ENCODE measurements around the gene PPIL4. TPM values are rescaled to one million over a fixed set of nuclear protein-coding genes. Genes with fewer than 3 reads are reported as not detected.

The PPIL4 gene
- total RNA-seq, 2 experiments from 2014 or later = 51.8 to 53.5 TPM

DNA sequence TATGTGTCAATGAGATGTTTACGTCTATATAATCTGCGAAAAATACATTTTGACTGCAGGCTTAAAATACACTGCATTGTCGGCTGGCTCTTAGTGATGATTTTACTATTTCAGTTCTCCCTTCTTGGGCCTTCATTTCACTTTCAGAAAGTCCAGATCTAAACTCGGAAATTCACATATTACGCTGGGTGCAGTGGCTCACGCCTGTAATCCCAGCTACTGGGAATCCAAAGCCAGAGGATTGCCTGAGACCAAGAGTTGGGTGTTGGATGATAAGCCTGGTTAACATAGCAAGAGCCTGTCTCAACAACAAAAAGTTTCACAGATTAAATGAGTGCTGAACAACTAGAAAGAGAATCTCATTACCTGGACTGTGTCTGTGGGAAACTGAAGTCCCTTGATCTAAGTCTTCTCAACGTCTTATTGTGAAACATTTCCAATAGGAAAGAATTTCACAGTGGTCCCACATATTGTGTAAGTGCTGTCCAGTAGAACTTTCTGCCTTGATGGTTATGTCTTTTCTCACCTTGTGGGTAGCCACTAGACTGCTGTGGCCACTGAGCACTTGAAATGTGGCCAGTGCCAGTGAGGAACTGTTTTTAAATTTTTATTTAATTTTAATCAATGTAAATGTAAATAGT lies 22.2 kb upstream of the PPIL4 start:
- intact Hi-C loops (cut with DNase I, micrococcal nuclease) = loop anchor here (5.0 to 10.0 kb wide), 6 partner anchors 79 to 437 kb away; partner anchors contain the start of genes KATNA1 (in 2 of the 2), LATS1 (in 1 of the 2), LRP11 (in 1 of the 2) and NUP43 (in 1 of the 2)
- H3K4me3 ChIP-seq (ENCODE audit: low read length) = no peak overlapping the region
- H3K36me3 ChIP-seq (ENCODE audit: insufficient read depth, low read length) = peaks cover 5% of the 10 kb centered on the region
- Mint-ChIP-seq H3K4me1 (ENCODE audit: low read depth) (peaks cover 33% of the 10 kb centered on the region), H3K4me3 (peak overlapping the region; percentile 95), H3K27me3 (no peaks in the 10 kb centered on the region), H3K9me3 (no peaks in the 10 kb centered on the region), H3K36me3 (ENCODE audit: low read depth) (peaks cover 16% of the 10 kb centered on the region), H3K27ac (no peak overlapping the region)
- H3K27me3 ChIP-seq (ENCODE audit: control insufficient read depth in 1 of 2, insufficient read depth in 2 of 2, low read length in 2 of 2) = no peaks in the 10 kb centered on the region
- DNase-seq (no peak), ATAC-seq (ENCODE audit: poor library complexity) (no peak)
- POLR2A ChIA-PET = no interaction called here
- no peak overlapping the region for H3K27ac ChIP-seq (ENCODE audit: low read depth in 1 of 2, low read length in 2 of 2)
- H3K9me3 ChIP-seq (ENCODE audit: control insufficient read depth in 1 of 2, insufficient read depth in 1 of 2, low read length in 2 of 2) = no peaks in the 10 kb centered on the region
- TF ChIP-seq, protein P1, sequence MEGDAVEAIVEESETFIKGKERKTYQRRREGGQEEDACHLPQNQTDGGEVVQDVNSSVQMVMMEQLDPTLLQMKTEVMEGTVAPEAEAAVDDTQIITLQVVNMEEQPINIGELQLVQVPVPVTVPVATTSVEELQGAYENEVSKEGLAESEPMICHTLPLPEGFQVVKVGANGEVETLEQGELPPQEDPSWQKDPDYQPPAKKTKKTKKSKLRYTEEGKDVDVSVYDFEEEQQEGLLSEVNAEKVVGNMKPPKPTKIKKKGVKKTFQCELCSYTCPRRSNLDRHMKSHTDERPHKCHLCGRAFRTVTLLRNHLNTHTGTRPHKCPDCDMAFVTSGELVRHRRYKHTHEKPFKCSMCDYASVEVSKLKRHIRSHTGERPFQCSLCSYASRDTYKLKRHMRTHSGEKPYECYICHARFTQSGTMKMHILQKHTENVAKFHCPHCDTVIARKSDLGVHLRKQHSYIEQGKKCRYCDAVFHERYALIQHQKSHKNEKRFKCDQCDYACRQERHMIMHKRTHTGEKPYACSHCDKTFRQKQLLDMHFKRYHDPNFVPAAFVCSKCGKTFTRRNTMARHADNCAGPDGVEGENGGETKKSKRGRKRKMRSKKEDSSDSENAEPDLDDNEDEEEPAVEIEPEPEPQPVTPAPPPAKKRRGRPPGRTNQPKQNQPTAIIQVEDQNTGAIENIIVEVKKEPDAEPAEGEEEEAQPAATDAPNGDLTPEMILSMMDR (IDR thresholded peaks at IDR 0.05) = no peak
- CTCF ChIA-PET = interaction anchor here (7.6 kb wide), 1 partner anchor 22 kb away, joined by 65 read pairs; the partner anchor contains the start of gene PPIL4
- H3K4me1 ChIP-seq (ENCODE audit: insufficient read depth, low read length) = peaks cover 22% of the 10 kb centered on the region

DNA sequence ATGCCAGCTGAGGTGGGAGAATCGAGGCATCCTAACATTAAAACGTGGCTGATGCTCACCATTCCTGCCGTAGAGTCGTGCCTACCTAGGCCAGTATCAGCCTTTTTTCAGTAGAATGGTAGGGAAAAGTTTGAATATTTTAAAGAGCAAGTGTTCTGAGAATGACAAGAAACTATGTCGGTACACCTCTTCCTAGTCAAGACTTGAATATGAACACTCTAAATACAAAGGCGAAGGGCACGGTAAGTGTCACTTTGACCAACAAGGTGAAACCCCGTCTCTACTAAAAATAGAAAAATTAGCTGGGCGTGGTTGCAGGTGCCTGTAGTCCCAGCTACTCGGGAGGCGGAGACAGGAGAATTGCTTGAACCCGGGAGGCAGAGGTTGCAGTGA lies 21.3 kb upstream of the PPIL4 start:
- H3K9me3 ChIP-seq (ENCODE audit: control insufficient read depth in 1 of 2, insufficient read depth in 1 of 2, low read length in 2 of 2) = no peaks in the 10 kb centered on the region
- H3K36me3 Mint-ChIP-seq (ENCODE audit: low read depth) = peaks cover 16% of the 10 kb centered on the region
- TF ChIP-seq, protein P1 (IDR thresholded peaks at IDR 0.05) = no peak
- no peak for ATAC-seq (ENCODE audit: poor library complexity)
- peak overlapping the region; percentile 92 for H3K4me3 ChIP-seq (ENCODE audit: low read length)
- intact Hi-C loops (cut with DNase I, micrococcal nuclease) = loop anchor here (5.0 to 10.0 kb wide), 6 partner anchors 80 to 438 kb away; partner anchors contain the start of genes KATNA1 (in 2 of the 2), LATS1 (in 1 of the 2), LRP11 (in 1 of the 2) and NUP43 (in 1 of the 2)
- no peak overlapping the region for H3K27ac ChIP-seq (ENCODE audit: low read depth in 1 of 2, low read length in 2 of 2)
- H3K4me1 Mint-ChIP-seq (ENCODE audit: low read depth) = peaks cover 33% of the 10 kb centered on the region
- no peaks in the 10 kb centered on the region for H3K27me3 Mint-ChIP-seq
- H3K9me3 Mint-ChIP-seq = no peaks in the 10 kb centered on the region
- DNase-seq = peak in 1 of 14 experiments; percentile 11
- ChIA-PET POLR2A (interaction anchor here (3.6 kb wide), 1 partner anchor 22 kb away, joined by 42 read pairs; the partner anchor contains the start of gene PPIL4), CTCF (interaction anchor here (7.6 kb wide), 1 partner anchor 21 kb away, joined by 65 read pairs; the partner anchor contains the start of gene PPIL4)
- H3K4me3 Mint-ChIP-seq = peak overlapping the region; percentile 95
- H3K27ac Mint-ChIP-seq = peak overlapping the region; percentile 94
- peaks cover 22% of the 10 kb centered on the region for H3K4me1 ChIP-seq (ENCODE audit: insufficient read depth, low read length)
- no peaks in the 10 kb centered on the region for H3K27me3 ChIP-seq (ENCODE audit: control insufficient read depth in 1 of 2, insufficient read depth in 2 of 2, low read length in 2 of 2)
- no peaks in the 10 kb centered on the region for H3K36me3 ChIP-seq (ENCODE audit: insufficient read depth, low read length)

DNA sequence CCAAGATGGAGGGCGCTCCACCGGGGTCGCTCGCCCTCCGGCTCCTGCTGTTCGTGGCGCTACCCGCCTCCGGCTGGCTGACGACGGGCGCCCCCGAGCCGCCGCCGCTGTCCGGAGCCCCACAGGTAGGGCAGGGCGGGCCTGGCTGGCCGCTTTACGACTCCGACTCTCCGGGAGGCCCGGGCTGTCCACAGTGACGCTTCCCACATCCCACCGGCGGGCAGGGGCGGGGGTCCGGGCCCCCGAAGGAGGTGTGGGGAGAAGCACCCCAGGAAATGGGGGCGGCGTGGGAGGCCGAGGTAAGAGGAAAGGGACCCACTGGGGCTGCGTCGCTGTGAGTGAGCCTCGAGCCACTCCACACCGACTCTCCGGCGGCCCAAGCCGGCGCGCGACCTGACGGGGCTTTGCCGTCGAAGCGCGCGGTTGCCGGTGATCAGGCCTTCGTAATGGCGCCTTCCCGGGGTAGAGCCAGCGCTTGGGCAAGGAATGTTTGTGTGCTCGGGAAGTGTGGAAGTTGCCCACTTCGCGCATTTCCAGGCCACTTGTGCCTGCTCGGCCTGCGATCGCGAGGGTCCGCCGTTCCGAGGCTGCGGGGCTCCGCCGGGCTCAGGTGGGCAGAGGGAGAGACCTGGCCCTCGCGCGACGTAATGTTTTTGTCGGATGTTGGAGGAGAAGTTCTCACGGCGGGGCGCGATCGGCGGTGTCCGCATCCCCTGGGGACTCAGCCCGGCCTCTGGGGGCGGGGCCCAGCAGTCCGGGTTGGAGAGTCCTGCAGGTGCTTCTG lies 20.8 kb upstream of the PPIL4 start:
- Mint-ChIP-seq H3K27me3 (no peaks in the 10 kb centered on the region), H3K36me3 (ENCODE audit: low read depth) (peaks cover 16% of the 10 kb centered on the region), H3K9me3 (no peaks in the 10 kb centered on the region), H3K4me1 (ENCODE audit: low read depth) (peaks cover 33% of the 10 kb centered on the region), H3K4me3 (peak overlapping the region; percentile 95), H3K27ac (peak overlapping the region; percentile 94)
- peak; percentile 7 for ATAC-seq (ENCODE audit: poor library complexity)
- intact Hi-C loops (cut with DNase I, micrococcal nuclease) = loop anchor here (5.0 to 10.0 kb wide), 6 partner anchors 81 to 438 kb away; partner anchors contain the start of genes KATNA1 (in 2 of the 2), LATS1 (in 1 of the 2), LRP11 (in 1 of the 2) and NUP43 (in 1 of the 2)
- ChIA-PET CTCF (interaction anchor here (1.2 to 7.6 kb wide), 3 partner anchors 10 to 82 kb away, joined by 5 to 65 read pairs (median 5); partner anchors contain the start of genes PPIL4 and ZC3H12D), POLR2A (interaction anchor here (1.0 to 3.6 kb wide), 6 partner anchors 21 to 500 kb away, joined by 4 to 42 read pairs (median 6); partner anchors contain the start of genes KATNA1, LATS1 and PPIL4)
- Histone ChIP-seq H3K9me3 (ENCODE audit: control insufficient read depth in 1 of 2, insufficient read depth in 1 of 2, low read length in 2 of 2) (no peaks in the 10 kb centered on the region), H3K4me3 (ENCODE audit: low read length) (peak overlapping the region; percentile 92), H3K36me3 (ENCODE audit: insufficient read depth, low read length) (no peaks in the 10 kb centered on the region), H3K27ac (ENCODE audit: low read depth in 1 of 2, low read length in 2 of 2) (peak overlapping the region; percentile 67 to 92), H3K4me1 (ENCODE audit: insufficient read depth, low read length) (peaks cover 22% of the 10 kb centered on the region), H3K27me3 (ENCODE audit: control insufficient read depth in 1 of 2, insufficient read depth in 2 of 2, low read length in 2 of 2) (no peaks in the 10 kb centered on the region)
- TF ChIP-seq, protein P1 (IDR thresholded peaks at IDR 0.05) = no peak
- peak in 12 of 14 experiments; percentile 4 to 73 (median 38) for DNase-seq

Data from CD4-positive, alpha-beta T cell (primary cell).